Measurements from ENCODE around the gene GRM3. TPM values are rescaled to one million over a fixed set of nuclear protein-coding genes. Genes with fewer than 3 reads are reported as not detected.

GRM3 gene
- total RNA-seq, 2 experiments from 2014 or later = not detected

- no peak for DNase-seq (ENCODE audit: low spot score)
- intact Hi-C loops (cut with micrococcal nuclease; ENCODE audit: unreplicated experiment) = no loop called here
- TF ChIP-seq CTCF (conservative IDR thresholded peaks at IDR 0.05; ENCODE audit: low read length) (no peak), EZH2phosphoT487 (IDR thresholded peaks at IDR 0.05; ENCODE audit: borderline replicate concordance, low read depth, low read length) (no peak)
- H3K27ac ChIP-seq (ENCODE audit: low read depth, low read length, poor library complexity, severe bottlenecking) = no peak overlapping the region
- H3K4me1 ChIP-seq (ENCODE audit: insufficient read depth, low read length, poor library complexity, severe bottlenecking) = no peaks in the 10 kb centered on the region
- H4K20me1 ChIP-seq (ENCODE audit: insufficient read depth, low read length) = no peaks in the 10 kb centered on the region
- H3K4me2 ChIP-seq (ENCODE audit: low read length) = no peak overlapping the region
- no peaks in the 10 kb centered on the region for H3K9me2 ChIP-seq (ENCODE audit: insufficient read depth, low read length)
- BruUV-seq (replicated peaks) = no TSS peak
- H3K79me2 ChIP-seq (ENCODE audit: insufficient read depth, low read depth, low read length) = no peaks in the 10 kb centered on the region
- no peaks in the 10 kb centered on the region for H3K9me3 ChIP-seq (ENCODE audit: low read length)
- no peaks in the 10 kb centered on the region for H3K36me3 ChIP-seq (ENCODE audit: insufficient read depth, low read length)
- no peak overlapping the region for H2AFZ ChIP-seq (ENCODE audit: low read length)
- CTCF ChIA-PET (ENCODE audit: unreplicated experiment) = no interaction called here
- POLR2A ChIA-PET = interaction anchor here (0.7 to 1.1 kb wide), 4 partner anchors 10 to 1721 kb away, joined by 3 to 6 read pairs (median 4); no protein-coding TSS in a partner anchor
- H3K4me3 ChIP-seq (ENCODE audit: low read depth, low read length, poor library complexity, severe bottlenecking) = no peak overlapping the region
These were observed 180.1 kb downstream of the GRM3 start for GRCh38 chr7:86823769-86824168.

DNA sequence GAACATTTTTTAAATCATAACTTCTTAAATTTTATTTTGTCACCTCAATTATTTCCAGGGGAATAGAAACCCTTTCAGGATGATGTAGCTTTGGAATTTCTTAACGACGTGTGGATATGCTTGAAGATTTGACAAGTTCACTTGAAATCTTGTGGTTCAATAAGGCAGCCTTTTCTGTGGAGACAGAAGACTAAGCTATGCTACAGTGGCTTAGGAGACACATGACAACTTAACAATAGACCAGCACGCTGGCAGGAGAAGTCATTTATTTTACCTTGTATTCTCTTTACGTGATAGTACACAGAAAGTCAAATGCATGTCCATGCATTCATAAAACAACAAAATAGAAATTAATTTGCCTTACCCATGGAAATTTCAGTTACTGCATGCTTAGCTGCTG is 181.6 kb downstream of the GRM3 start:
- TF ChIP-seq CTCF (conservative IDR thresholded peaks at IDR 0.05; ENCODE audit: low read length) = no peak
- TF ChIP-seq EZH2phosphoT487 (IDR thresholded peaks at IDR 0.05; ENCODE audit: borderline replicate concordance, low read depth, low read length) = no peak
- Histone ChIP-seq H4K20me1 (ENCODE audit: insufficient read depth, low read length) (no peaks in the 10 kb centered on the region), H3K9me2 (ENCODE audit: insufficient read depth, low read length) (no peaks in the 10 kb centered on the region), H3K4me2 (ENCODE audit: low read length) (no peak overlapping the region), H3K36me3 (ENCODE audit: insufficient read depth, low read length) (no peaks in the 10 kb centered on the region), H3K27ac (ENCODE audit: low read depth, low read length, poor library complexity, severe bottlenecking) (no peak overlapping the region), H3K79me2 (ENCODE audit: insufficient read depth, low read depth, low read length) (no peaks in the 10 kb centered on the region), H3K9me3 (ENCODE audit: low read length) (no peaks in the 10 kb centered on the region), H3K4me3 (ENCODE audit: low read depth, low read length, poor library complexity, severe bottlenecking) (no peak overlapping the region), H2AFZ (ENCODE audit: low read length) (no peak overlapping the region), H3K4me1 (ENCODE audit: insufficient read depth, low read length, poor library complexity, severe bottlenecking) (no peaks in the 10 kb centered on the region)
- BruUV-seq (replicated peaks) = no TSS peak
- DNase-seq (ENCODE audit: low spot score) = no peak
- ChIA-PET CTCF (ENCODE audit: unreplicated experiment) (no interaction called here), POLR2A (no interaction called here)
- intact Hi-C loops (cut with micrococcal nuclease; ENCODE audit: unreplicated experiment) = no loop called here

DNA sequence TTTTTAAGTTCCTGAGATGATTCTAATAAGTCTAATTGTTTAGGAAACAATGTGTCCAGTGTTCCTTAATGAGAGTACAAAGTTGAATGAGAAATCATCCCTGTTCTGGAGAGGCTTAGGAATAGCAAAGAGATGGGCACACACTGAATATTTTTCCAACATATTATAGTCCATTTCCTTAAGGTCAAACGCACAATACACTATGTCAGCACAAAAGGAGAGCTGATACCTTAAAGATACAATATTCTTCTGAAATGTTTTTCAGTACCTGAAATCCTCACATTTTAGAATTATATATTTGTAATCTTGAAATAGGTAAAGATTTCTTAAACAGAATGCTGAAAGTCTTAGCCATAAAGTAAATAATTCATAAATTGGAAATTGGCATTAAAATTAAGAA is 183.2 kb downstream of the GRM3 start:
- Histone ChIP-seq H3K27ac (ENCODE audit: low read depth, low read length, poor library complexity, severe bottlenecking) (no peak overlapping the region), H3K4me1 (ENCODE audit: insufficient read depth, low read length, poor library complexity, severe bottlenecking) (no peaks in the 10 kb centered on the region), H3K79me2 (ENCODE audit: insufficient read depth, low read depth, low read length) (no peaks in the 10 kb centered on the region), H3K4me2 (ENCODE audit: low read length) (no peak overlapping the region), H3K9me3 (ENCODE audit: low read length) (no peaks in the 10 kb centered on the region), H3K9me2 (ENCODE audit: insufficient read depth, low read length) (no peaks in the 10 kb centered on the region), H3K4me3 (ENCODE audit: low read depth, low read length, poor library complexity, severe bottlenecking) (no peak overlapping the region), H3K36me3 (ENCODE audit: insufficient read depth, low read length) (no peaks in the 10 kb centered on the region), H4K20me1 (ENCODE audit: insufficient read depth, low read length) (no peaks in the 10 kb centered on the region), H2AFZ (ENCODE audit: low read length) (no peak overlapping the region)
- DNase-seq (ENCODE audit: low spot score) = no peak
- TF ChIP-seq EZH2phosphoT487 (IDR thresholded peaks at IDR 0.05; ENCODE audit: borderline replicate concordance, low read depth, low read length) = no peak
- no peak for TF ChIP-seq CTCF (conservative IDR thresholded peaks at IDR 0.05; ENCODE audit: low read length)
- CTCF ChIA-PET (ENCODE audit: unreplicated experiment) = no interaction called here
- POLR2A ChIA-PET = no interaction called here
- BruUV-seq (replicated peaks) = no TSS peak
- intact Hi-C loops (cut with micrococcal nuclease; ENCODE audit: unreplicated experiment) = no loop called here

Data from OCI-LY7 (cell line).